WI38 (cell line): ENCODE results near the gene CENPB.
"Not testable (repeated sequence)": the region's sequence is repeated elsewhere in the genome, so short reads cannot be mapped to it uniquely, and the experiment has no call there.

Source experiments
- H3K4me3 ChIP-seq: 2 replicates; pipeline ENCODE4 v1.5.1; 2011; ENCODE audit warnings: low read depth, mild to moderate bottlenecking, control low read depth, low read length
- CTCF ChIP-seq: IDR thresholded peaks from 2 replicates; pipeline ENCODE4 v1.5.1; 2012; ENCODE audit warnings: low read depth, mild to moderate bottlenecking, control low read depth, low read length

The CENPB gene

GRCh38 chr20:3795511-3796468, 9.2 kb upstream of the CENPB start, which contains the start of gene CDC25B:
Gene CDC25B, plus strand, starts transcription at chr20:3796310. Its CDS starts 222 bp downstream, at chr20:3796532.
- peak; percentile 59 for TF ChIP-seq CTCF
- H3K4me3 ChIP-seq: peak within 1 kb of the TSS; percentile 87

GRCh38 chr20:3794701-3795420, 8.3 kb upstream of the CENPB start:
- peak overlapping the region; percentile 87 for H3K4me3 ChIP-seq
- no peak for TF ChIP-seq CTCF

- not testable (repeated sequence) for H3K4me3 ChIP-seq
Measured at GRCh38 chr20:3794168-3794567, 7.6 kb upstream of the CENPB start.

GRCh38 chr20:3789201-3789600, 2.7 kb upstream of the CENPB start:
- H3K4me3 ChIP-seq: not testable (repeated sequence)

GRCh38 chr20:3788685-3789155, 2.2 kb upstream of the CENPB start:
- no peak for TF ChIP-seq CTCF
- no peak overlapping the region for H3K4me3 ChIP-seq

- no peak for TF ChIP-seq CTCF
- H3K4me3 ChIP-seq: peak overlapping the region; percentile 52
Measured at GRCh38 chr20:3787324-3788014, 929 bp upstream of the CENPB start.

- no peak for TF ChIP-seq CTCF
- H3K4me3 ChIP-seq: peak overlapping the region; percentile 67
Measured at GRCh38 chr20:3786126-3786484, 435 bp downstream of the CENPB start.
